ENCODE data around the gene CIT.

Gene CIT

DNA sequence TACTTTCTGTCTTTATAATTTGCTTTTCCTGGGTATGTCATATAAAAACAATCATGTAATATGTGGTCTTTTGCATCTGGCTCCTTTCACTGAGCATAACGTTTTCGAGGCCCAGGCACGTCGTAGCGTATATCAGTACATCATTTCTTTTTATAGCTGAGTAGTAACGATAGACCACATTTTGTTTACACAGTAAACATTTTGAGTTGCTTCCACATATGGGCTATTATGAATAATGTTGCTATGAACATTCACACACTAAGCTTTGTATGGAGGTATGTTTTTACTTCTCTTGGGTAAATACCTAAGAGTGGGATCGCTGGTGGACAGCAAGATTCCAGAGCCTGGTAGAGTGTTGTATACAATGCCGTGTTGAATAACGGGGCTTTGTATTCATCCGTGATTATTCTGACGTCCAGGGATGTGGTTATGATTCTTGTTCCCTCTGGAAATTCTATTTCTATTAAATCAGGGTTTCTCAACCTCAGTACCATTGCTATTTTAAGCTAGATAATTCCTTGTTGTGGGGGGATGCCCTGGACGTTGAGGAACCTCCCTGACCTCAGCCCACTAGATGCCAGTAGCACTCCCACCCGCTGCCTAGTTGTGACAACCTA is 38.9 kb upstream of the CIT start:
- TF ChIP-seq, protein P1, sequence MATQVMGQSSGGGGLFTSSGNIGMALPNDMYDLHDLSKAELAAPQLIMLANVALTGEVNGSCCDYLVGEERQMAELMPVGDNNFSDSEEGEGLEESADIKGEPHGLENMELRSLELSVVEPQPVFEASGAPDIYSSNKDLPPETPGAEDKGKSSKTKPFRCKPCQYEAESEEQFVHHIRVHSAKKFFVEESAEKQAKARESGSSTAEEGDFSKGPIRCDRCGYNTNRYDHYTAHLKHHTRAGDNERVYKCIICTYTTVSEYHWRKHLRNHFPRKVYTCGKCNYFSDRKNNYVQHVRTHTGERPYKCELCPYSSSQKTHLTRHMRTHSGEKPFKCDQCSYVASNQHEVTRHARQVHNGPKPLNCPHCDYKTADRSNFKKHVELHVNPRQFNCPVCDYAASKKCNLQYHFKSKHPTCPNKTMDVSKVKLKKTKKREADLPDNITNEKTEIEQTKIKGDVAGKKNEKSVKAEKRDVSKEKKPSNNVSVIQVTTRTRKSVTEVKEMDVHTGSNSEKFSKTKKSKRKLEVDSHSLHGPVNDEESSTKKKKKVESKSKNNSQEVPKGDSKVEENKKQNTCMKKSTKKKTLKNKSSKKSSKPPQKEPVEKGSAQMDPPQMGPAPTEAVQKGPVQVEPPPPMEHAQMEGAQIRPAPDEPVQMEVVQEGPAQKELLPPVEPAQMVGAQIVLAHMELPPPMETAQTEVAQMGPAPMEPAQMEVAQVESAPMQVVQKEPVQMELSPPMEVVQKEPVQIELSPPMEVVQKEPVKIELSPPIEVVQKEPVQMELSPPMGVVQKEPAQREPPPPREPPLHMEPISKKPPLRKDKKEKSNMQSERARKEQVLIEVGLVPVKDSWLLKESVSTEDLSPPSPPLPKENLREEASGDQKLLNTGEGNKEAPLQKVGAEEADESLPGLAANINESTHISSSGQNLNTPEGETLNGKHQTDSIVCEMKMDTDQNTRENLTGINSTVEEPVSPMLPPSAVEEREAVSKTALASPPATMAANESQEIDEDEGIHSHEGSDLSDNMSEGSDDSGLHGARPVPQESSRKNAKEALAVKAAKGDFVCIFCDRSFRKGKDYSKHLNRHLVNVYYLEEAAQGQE (IDR thresholded peaks at IDR 0.05; ENCODE audit: insufficient read depth in 1 of 2, low read depth in 2 of 2, low read length in 2 of 2), result no peak
- TF ChIP-seq SIN3A (IDR thresholded peaks at IDR 0.05; ENCODE audit: borderline replicate concordance, insufficient read depth, low read length) (no peak), POLR2AphosphoS5 (IDR thresholded peaks at IDR 0.05; ENCODE audit: low read depth, low read length) (no peak), FOXP2 (optimal IDR thresholded peaks at IDR 0.05; ENCODE audit: borderline replicate concordance, extremely low read depth, extremely low read length, insufficient read depth) (no peak), TAF1 (IDR thresholded peaks at IDR 0.05; ENCODE audit: borderline replicate concordance, insufficient read depth, low read length) (no peak)

DNA sequence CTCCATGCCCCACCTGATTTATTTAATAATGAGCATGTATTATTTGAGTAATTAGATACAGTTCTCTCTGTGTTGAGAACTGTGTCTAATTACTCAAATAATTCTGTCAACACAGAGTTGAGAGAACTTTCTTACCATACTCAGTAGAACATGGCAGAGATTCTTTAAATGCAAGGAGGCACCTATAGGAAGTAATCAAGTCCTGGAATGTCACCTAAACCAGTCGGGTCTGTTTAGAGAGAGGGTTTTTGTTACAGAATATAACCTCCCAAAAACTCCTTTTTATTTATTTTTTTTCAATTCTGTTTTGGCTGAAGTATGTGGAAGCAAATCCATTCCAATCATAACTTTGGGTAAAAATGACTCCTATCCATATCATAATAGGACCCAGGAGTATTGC is 37.5 kb upstream of the CIT start:
- TF ChIP-seq TAF1 (IDR thresholded peaks at IDR 0.05; ENCODE audit: borderline replicate concordance, insufficient read depth, low read length), result no peak
- no peak for TF ChIP-seq FOXP2 (optimal IDR thresholded peaks at IDR 0.05; ENCODE audit: borderline replicate concordance, extremely low read depth, extremely low read length, insufficient read depth)
- no peak for TF ChIP-seq SIN3A (IDR thresholded peaks at IDR 0.05; ENCODE audit: borderline replicate concordance, insufficient read depth, low read length)
- TF ChIP-seq, protein P1 (IDR thresholded peaks at IDR 0.05; ENCODE audit: insufficient read depth in 1 of 2, low read depth in 2 of 2, low read length in 2 of 2), result no peak
- TF ChIP-seq POLR2AphosphoS5 (IDR thresholded peaks at IDR 0.05; ENCODE audit: low read depth, low read length), result no peak

DNA sequence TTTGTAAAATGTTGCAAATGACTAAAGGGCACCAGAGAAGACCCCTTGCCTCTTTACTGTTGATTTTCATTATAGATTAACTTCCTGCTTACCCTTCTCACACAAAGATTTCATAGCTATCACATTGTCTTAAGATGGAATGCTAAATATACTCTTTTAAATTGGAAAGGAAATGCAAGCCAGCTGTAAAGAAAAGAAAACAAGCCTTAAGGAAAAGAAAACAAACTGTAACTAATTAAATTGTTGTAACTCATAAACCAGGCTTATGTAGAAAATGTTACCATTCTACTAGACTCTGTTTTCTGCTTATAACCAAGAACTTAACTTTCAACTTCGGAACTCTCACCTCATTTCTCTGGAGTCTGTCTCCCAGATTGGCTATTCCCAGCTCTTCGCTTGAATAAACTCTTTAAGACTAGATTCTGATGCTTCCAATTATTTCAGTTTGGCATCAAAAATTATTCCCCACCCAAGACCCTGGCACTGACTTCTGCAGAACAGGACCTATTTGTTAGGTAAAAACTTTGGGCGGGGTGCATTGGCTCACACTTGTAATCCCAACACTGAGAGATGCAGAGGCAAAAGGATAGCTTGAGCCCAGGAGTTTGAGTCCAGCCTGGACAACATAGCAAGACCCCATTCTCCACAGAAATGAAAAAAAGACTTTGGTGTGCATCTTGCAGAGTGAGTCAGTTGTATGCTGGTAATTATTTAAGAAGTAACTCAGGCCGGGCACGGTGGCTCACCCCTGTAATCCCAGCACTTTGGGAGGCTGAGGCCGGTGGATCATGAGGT is 36.6 kb upstream of the CIT start:
- TF ChIP-seq SIN3A (IDR thresholded peaks at IDR 0.05; ENCODE audit: borderline replicate concordance, insufficient read depth, low read length) (no peak), TAF1 (IDR thresholded peaks at IDR 0.05; ENCODE audit: borderline replicate concordance, insufficient read depth, low read length) (no peak), FOXP2 (optimal IDR thresholded peaks at IDR 0.05; ENCODE audit: borderline replicate concordance, extremely low read depth, extremely low read length, insufficient read depth) (no peak), POLR2AphosphoS5 (IDR thresholded peaks at IDR 0.05; ENCODE audit: low read depth, low read length) (no peak)
- TF ChIP-seq, protein P1 (IDR thresholded peaks at IDR 0.05; ENCODE audit: insufficient read depth in 1 of 2, low read depth in 2 of 2, low read length in 2 of 2), result no peak

DNA sequence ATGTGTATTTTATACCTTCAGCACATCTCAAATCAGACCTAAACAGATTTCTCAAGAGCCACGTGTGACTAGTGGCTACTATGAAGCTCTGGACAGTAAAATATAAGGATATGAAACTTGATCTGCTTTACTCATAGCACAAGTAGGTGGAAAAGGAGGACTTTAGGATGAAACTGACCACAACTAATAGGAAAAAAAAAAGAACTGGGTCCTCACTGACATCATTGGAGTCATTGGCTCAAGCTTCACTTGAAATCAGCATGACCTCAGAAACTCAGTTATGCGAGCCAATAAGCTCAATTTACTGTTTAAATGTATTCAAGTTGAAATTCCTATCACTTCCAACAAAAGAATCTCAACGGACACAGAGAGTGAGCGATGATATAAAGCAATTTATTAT is 34.1 kb upstream of the CIT start:
- TF ChIP-seq, protein P1 (IDR thresholded peaks at IDR 0.05; ENCODE audit: insufficient read depth in 1 of 2, low read depth in 2 of 2, low read length in 2 of 2), result no peak
- no peak for TF ChIP-seq TAF1 (IDR thresholded peaks at IDR 0.05; ENCODE audit: borderline replicate concordance, insufficient read depth, low read length)
- TF ChIP-seq FOXP2 (optimal IDR thresholded peaks at IDR 0.05; ENCODE audit: borderline replicate concordance, extremely low read depth, extremely low read length, insufficient read depth), result no peak
- TF ChIP-seq POLR2AphosphoS5 (IDR thresholded peaks at IDR 0.05; ENCODE audit: low read depth, low read length), result no peak
- TF ChIP-seq SIN3A (IDR thresholded peaks at IDR 0.05; ENCODE audit: borderline replicate concordance, insufficient read depth, low read length), result no peak
